ENCODE results near the gene TMEM63B. TPM values are rescaled to one million over a fixed set of nuclear protein-coding genes. Genes with fewer than 3 reads are reported as not detected.
"Not testable (repeated sequence)": the region's sequence is repeated elsewhere in the genome, so short reads cannot be mapped to it uniquely, and the experiment has no call there.

The TMEM63B gene
- total RNA-seq, 1 donor from 2014 or later, result 54.9 TPM

DNA sequence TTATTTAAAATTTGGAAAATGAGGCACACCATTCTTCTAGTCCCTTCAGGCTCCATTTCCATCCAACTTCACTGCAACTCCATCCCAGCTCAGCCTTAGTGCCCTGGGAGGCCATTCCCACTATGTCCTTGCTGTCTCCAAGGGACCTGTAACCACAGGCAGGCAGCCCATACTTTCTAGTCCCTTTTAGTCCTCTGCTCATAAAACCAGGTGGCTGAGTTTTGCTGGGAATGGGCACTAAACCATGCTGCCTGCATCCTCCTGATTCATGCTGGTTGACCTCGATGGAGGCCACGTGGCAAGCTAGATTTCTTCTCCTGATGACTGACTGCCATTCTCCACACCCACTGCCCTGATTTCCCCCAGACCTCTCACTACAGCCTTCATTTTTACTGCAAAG lies 61.9 kb downstream of the TMEM63B start:
- Mint-ChIP-seq H3K27ac (no peak overlapping the region), H3K4me3 (no peak overlapping the region), H3K36me3 (no peaks in the 10 kb centered on the region), H3K9me3 (no peaks in the 10 kb centered on the region), H3K27me3 (ENCODE audit: low read depth) (no peaks in the 10 kb centered on the region), H3K4me1 (peaks cover 12% of the 10 kb centered on the region)
- TF ChIP-seq, protein P1, sequence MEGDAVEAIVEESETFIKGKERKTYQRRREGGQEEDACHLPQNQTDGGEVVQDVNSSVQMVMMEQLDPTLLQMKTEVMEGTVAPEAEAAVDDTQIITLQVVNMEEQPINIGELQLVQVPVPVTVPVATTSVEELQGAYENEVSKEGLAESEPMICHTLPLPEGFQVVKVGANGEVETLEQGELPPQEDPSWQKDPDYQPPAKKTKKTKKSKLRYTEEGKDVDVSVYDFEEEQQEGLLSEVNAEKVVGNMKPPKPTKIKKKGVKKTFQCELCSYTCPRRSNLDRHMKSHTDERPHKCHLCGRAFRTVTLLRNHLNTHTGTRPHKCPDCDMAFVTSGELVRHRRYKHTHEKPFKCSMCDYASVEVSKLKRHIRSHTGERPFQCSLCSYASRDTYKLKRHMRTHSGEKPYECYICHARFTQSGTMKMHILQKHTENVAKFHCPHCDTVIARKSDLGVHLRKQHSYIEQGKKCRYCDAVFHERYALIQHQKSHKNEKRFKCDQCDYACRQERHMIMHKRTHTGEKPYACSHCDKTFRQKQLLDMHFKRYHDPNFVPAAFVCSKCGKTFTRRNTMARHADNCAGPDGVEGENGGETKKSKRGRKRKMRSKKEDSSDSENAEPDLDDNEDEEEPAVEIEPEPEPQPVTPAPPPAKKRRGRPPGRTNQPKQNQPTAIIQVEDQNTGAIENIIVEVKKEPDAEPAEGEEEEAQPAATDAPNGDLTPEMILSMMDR (IDR thresholded peaks at IDR 0.05; ENCODE audit: unreplicated experiment), result no peak
- no peak for DNase-seq (ENCODE audit: low spot score in 2 of 2, unreplicated experiment in 2 of 2)

DNA sequence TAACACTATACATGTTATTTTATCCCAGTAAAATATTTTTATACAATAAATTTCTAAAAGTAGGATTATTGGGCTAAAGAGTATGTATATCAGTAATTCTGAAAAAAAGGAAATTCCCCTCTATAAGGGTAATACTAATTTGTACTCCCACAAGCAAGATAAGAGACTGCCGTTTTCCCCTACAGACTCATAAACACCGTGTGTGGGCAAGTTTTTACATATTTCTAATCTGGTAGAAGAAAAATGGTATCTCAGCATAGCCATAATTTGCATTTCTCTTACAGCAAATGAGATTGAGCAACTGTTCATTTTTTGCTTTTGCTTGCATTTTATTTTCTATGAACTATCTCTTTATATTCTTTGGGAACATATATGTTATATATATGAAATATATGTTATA lies 63.4 kb downstream of the TMEM63B start:
- Mint-ChIP-seq H3K36me3 (no peaks in the 10 kb centered on the region), H3K27me3 (ENCODE audit: low read depth) (no peaks in the 10 kb centered on the region), H3K27ac (no peak overlapping the region), H3K4me3 (no peak overlapping the region), H3K4me1 (peaks cover 9% of the 10 kb centered on the region), H3K9me3 (no peaks in the 10 kb centered on the region)
- no peak for DNase-seq (ENCODE audit: low spot score in 2 of 2, unreplicated experiment in 2 of 2)
- TF ChIP-seq, protein P1 (IDR thresholded peaks at IDR 0.05; ENCODE audit: unreplicated experiment), result no peak

DNA sequence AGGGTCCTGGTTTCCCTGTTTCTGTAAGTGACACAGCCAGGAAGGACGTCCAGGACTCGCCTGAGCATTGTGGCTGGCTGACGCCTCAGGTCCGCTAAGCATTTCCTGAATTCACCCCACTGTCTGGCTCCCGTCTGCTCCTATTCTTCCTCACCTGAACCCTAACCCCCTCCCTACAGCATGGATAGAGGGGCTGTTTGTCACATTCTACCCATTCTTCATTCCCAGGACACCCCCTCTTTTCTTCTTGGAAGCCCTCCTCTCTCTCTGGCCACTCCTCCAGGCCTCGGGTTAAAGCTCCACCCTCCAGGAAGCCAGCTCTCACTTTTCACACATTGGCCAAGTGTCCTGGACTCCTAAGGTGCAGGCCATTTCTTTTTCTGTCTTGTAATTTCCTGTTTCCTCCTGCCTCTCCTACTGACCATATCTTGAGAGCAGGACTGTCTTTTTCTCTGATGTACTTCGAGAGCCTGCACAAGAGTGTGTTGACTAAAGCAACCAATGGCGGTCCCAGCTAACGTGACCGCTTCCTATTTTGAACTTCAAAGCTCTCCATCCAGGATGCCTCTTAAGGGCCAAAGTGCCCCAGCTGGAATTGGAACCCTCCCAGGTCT lies 65.2 kb downstream of the TMEM63B start:
- peak overlapping the region; percentile 5 for H3K27ac Mint-ChIP-seq
- DNase-seq (ENCODE audit: low spot score in 2 of 2, unreplicated experiment in 2 of 2), result no peak
- H3K9me3 Mint-ChIP-seq, result no peaks in the 10 kb centered on the region
- no peaks in the 10 kb centered on the region for H3K36me3 Mint-ChIP-seq
- TF ChIP-seq, protein P1 (IDR thresholded peaks at IDR 0.05; ENCODE audit: unreplicated experiment), result no peak
- H3K4me3 Mint-ChIP-seq, result no peak overlapping the region
- peaks cover 3% of the 10 kb centered on the region for H3K4me1 Mint-ChIP-seq
- no peaks in the 10 kb centered on the region for H3K27me3 Mint-ChIP-seq (ENCODE audit: low read depth)

DNA sequence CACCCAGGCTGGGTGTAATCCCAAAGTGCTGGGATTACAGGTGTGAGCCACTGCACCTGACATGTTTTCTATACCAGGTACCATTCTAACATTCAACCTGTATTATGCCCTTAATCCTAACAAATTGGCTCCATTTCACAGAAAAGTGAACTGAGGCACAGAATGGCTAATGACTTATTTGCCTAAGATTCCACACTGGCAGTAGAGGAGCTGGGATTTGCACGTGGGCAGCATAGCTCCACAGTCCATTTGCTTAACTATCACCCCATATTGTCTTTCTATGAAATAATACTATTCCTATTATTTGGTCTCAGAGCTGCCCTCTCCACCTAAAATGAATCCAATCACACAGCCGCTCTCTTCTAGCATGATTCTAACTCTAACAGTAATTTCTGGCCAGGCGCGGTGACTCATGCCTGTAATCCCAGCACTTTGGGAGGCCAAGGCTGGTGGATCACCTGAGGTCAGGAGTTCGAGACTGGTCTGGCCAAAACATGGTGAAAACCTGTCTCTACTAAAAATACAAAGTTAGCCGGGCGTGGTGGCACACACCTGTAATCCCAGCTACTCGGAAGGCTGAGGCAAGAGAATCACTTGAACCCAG lies 66.1 kb downstream of the TMEM63B start:
- Mint-ChIP-seq H3K4me1 (peaks cover 3% of the 10 kb centered on the region), H3K4me3 (no peak overlapping the region), H3K27me3 (ENCODE audit: low read depth) (no peaks in the 10 kb centered on the region), H3K27ac (no peak overlapping the region), H3K9me3 (no peaks in the 10 kb centered on the region), H3K36me3 (no peaks in the 10 kb centered on the region)
- DNase-seq (ENCODE audit: low spot score in 2 of 2, unreplicated experiment in 2 of 2), result no peak
- TF ChIP-seq, protein P1 (IDR thresholded peaks at IDR 0.05; ENCODE audit: unreplicated experiment), result no peak

DNA sequence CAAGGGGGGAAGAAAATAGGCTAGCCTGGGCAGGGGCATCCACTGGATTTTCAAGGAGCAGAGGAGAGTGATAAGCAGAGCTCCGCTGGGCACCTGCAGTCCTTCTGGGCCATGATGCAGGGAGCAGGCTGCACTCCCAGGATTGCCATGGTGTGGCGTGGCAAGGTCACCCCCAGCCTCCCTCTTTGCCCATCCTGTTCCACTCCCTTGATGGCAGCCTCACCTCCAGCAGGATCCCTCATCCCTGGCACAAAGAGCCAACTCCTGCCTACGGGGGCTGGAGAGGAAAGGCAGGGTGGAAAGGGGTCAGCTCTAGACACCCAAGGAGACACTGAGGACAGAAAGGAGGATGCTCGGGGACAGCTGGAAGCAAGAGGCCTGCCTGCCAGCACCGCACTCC lies 67.0 kb downstream of the TMEM63B start:
- TF ChIP-seq, protein P1 (IDR thresholded peaks at IDR 0.05; ENCODE audit: unreplicated experiment), result no peak
- Mint-ChIP-seq H3K27me3 (ENCODE audit: low read depth) (no peaks in the 10 kb centered on the region), H3K27ac (no peak overlapping the region), H3K4me3 (no peak overlapping the region), H3K36me3 (no peaks in the 10 kb centered on the region), H3K9me3 (no peaks in the 10 kb centered on the region), H3K4me1 (peaks cover 3% of the 10 kb centered on the region)
- no peak for DNase-seq (ENCODE audit: low spot score in 2 of 2, unreplicated experiment in 2 of 2)

DNA sequence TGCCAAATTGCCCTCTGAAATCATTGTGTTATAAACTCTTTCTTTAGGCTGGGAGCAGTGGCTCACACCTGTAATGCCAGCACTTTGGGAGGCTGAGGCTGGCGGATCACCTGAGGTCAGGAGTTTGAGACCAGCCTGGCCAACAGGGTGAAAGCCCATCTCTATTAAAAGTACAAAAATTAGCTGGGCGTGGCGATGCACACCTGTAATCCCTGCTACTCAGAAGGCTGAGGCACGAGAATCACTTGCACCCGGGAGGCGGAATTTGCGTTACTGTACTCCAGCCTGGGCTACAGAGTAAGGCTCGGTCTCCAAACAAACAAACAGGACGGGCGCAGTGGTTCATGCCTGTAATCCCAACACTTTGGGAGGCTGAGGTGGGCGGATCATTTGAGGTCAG lies 69.0 kb downstream of the TMEM63B start:
- not testable (repeated sequence) for H3K27ac Mint-ChIP-seq, H3K36me3 Mint-ChIP-seq, H3K9me3 Mint-ChIP-seq

More for the DNA sequence above, 69.0 kb downstream of the TMEM63B start:
- not testable (repeated sequence) for H3K27me3 Mint-ChIP-seq (ENCODE audit: low read depth); H3K4me3 Mint-ChIP-seq; DNase-seq (ENCODE audit: low spot score in 2 of 2, unreplicated experiment in 2 of 2); H3K4me1 Mint-ChIP-seq
